HG02884 (cell line): ENCODE data around the gene SMARCA2.
A peak's percentile ranks its signal among the peaks of the same experiment; 100 is the strongest.

ENCODE experiments used
- ATAC-seq: cut with Tn5 transposase; IDR thresholded peaks from one replicate; pipeline ENCODE4 v1.9.1; 2021; ENCODE audit warnings: mild to moderate bottlenecking, moderate library complexity; ENCODE audit not compliant: unreplicated experiment

Gene SMARCA2

GRCh38 chr9:2014696-2015580 is at the start of gene SMARCA2:
TSS of gene SMARCA2 (plus strand) at chr9:2015347. CDS start at chr9:2029023, 13,676 bp downstream.
- peak; percentile 65 for ATAC-seq

- no peak for ATAC-seq
Measured at GRCh38 chr9:1966725-1967366, 48.3 kb upstream of the SMARCA2 start.

- no peak for ATAC-seq
Measured at GRCh38 chr9:1969160-1969559, 46.0 kb upstream of the SMARCA2 start.

- ATAC-seq = no peak
Measured at GRCh38 chr9:1969898-1970297, 45.2 kb upstream of the SMARCA2 start.

- no peak for ATAC-seq
Measured at GRCh38 chr9:1972672-1973071, 42.5 kb upstream of the SMARCA2 start.

- ATAC-seq = no peak
Measured at GRCh38 chr9:1977026-1977425, 38.1 kb upstream of the SMARCA2 start.

- no peak for ATAC-seq
Measured at GRCh38 chr9:1978941-1979340, 36.2 kb upstream of the SMARCA2 start.

- ATAC-seq = no peak
Measured at GRCh38 chr9:1979741-1980367, 35.3 kb upstream of the SMARCA2 start.

GRCh38 chr9:1980387-1980786 is 34.8 kb upstream of the SMARCA2 start:
- ATAC-seq = no peak

- no peak for ATAC-seq
Measured at GRCh38 chr9:1982074-1982473, 33.1 kb upstream of the SMARCA2 start.

- ATAC-seq = no peak
Measured at GRCh38 chr9:1986341-1986740, 28.8 kb upstream of the SMARCA2 start.

GRCh38 chr9:1989500-1989899 is 25.6 kb upstream of the SMARCA2 start:
- no peak for ATAC-seq

- ATAC-seq = no peak
Measured at GRCh38 chr9:1994180-1994579, 21.0 kb upstream of the SMARCA2 start.

GRCh38 chr9:1995084-1995483 is 20.1 kb upstream of the SMARCA2 start:
- no peak for ATAC-seq

- ATAC-seq = no peak
Measured at GRCh38 chr9:1996156-1996555, 19.0 kb upstream of the SMARCA2 start.

GRCh38 chr9:1997646-1998045 is 17.5 kb upstream of the SMARCA2 start:
- no peak for ATAC-seq

- no peak for ATAC-seq
Measured at GRCh38 chr9:1998111-1998510, 17.0 kb upstream of the SMARCA2 start.

GRCh38 chr9:2000314-2000713 is 14.8 kb upstream of the SMARCA2 start:
- ATAC-seq = no peak

GRCh38 chr9:2008372-2008771 is 6.8 kb upstream of the SMARCA2 start:
- ATAC-seq = no peak

GRCh38 chr9:2012347-2012746 is 2.8 kb upstream of the SMARCA2 start:
- peak; percentile 30 for ATAC-seq

GRCh38 chr9:2013743-2014475 is 1.2 kb upstream of the SMARCA2 start:
- ATAC-seq = no peak
